ENCODE results near the gene CYTH4.

GRCh38 chr22:37349043-37349814 lies 66.9 kb downstream of the CYTH4 start:
- no peak for TF ChIP-seq CTCF (optimal IDR thresholded peaks at IDR 0.05 in 1 of 3, IDR thresholded peaks at IDR 0.05 in 1 of 3, conservative IDR thresholded peaks at IDR 0.05 in 1 of 3; ENCODE audit: extremely low read depth in 1 of 3, insufficient read depth in 2 of 3, low read length in 3 of 3)
- no peak for TF ChIP-seq EZH2 (IDR thresholded peaks at IDR 0.05; ENCODE audit: low read length)
